GM23338 (cell line): Measurements from ENCODE around the gene SASH1.

Experiments used
- CREB1 ChIP-seq: fragments of 250-450 bp; sonication (Bioruptor Pico); IDR thresholded peaks from 2 replicates; pipeline ENCODE4 v1.5.0; 2020; ENCODE audit warnings: low read depth, mild to moderate bottlenecking, moderate library complexity
- EZH2 ChIP-seq: fragments of 200-600 bp; sonication (generic); IDR thresholded peaks from one replicate; pipeline ENCODE4 v1.8.0; 2017; ENCODE audit warnings: antibody characterized with exemption, mild to moderate bottlenecking, low read depth; ENCODE audit not compliant: unreplicated experiment
- TF ChIP-seq, protein P1 (sequence below), 2 experiments: fragments of 200-600 bp in 1 of 2; sonication (generic) in 1 of 2; conservative IDR thresholded peaks; 2 replicates each; pipeline versions ENCODE4 v1.5.1 to v1.6.1; 2016 to 2017; ENCODE audit warnings: antibody characterized with exemption in 2 of 2, low read depth in 2 of 2, mild to moderate bottlenecking in 2 of 2, moderate library complexity in 1 of 2

DNA sequence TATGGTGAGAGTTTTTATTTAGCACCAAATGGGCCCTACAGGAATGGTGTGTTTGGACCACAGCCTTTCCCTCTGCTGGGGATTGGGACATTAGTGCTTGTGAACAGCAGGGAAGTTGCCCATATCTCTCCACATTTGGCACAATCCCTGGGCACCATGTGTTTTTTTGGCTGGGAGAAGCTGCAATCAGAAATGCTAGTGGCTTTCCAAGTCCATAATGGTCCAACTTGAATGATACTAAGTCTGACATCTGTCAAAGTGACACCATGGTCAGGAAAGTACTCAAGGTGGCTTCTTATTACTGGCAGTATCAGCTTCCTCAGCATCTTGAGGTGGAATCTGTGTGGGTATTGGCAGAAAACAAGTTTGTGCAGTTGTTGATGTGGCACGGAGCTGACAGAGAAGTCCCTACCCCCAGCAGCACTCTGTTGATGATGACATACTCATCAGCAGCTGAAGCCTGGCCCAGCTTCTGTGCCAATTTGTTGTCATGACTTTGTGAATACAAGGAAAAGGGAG is 53.0 kb downstream of the SASH1 start:
- TF ChIP-seq EZH2: no peak
- TF ChIP-seq, protein P1, sequence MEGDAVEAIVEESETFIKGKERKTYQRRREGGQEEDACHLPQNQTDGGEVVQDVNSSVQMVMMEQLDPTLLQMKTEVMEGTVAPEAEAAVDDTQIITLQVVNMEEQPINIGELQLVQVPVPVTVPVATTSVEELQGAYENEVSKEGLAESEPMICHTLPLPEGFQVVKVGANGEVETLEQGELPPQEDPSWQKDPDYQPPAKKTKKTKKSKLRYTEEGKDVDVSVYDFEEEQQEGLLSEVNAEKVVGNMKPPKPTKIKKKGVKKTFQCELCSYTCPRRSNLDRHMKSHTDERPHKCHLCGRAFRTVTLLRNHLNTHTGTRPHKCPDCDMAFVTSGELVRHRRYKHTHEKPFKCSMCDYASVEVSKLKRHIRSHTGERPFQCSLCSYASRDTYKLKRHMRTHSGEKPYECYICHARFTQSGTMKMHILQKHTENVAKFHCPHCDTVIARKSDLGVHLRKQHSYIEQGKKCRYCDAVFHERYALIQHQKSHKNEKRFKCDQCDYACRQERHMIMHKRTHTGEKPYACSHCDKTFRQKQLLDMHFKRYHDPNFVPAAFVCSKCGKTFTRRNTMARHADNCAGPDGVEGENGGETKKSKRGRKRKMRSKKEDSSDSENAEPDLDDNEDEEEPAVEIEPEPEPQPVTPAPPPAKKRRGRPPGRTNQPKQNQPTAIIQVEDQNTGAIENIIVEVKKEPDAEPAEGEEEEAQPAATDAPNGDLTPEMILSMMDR (conservative IDR thresholded peaks at IDR 0.05; ENCODE audit: low read depth in 2 of 2): no peak
- no peak for TF ChIP-seq CREB1
